Left renal pelvis (tissue), 4 donors: ENCODE results near the gene BRD3. TPM values are rescaled to one million over a fixed set of nuclear protein-coding genes. Genes with fewer than 3 reads are reported as not detected.

Source experiments
- DNase-seq, 4 donors: peaks; one replicate each; pipeline ENCODE4 v3.0.0-alpha.2; 2013; ENCODE audit warnings: low read depth in 4 of 4, low spot score in 3 of 4
- polyA plus RNA-seq, 4 donors: library from polyadenylated mRNA; unstranded; fragments of 120-200 nt; gene quantifications; one replicate each; pipeline ENCODE4 v1.2.1, GENCODE V29; 2013; ENCODE audit not compliant: insufficient read length in 4 of 4

BRD3 gene
- polyA plus RNA-seq, 4 donors = 42.1 to 52.4 (median 46.0) TPM

- no peak for DNase-seq
Measured at GRCh38 chr9:134040781-134041648, 26.8 kb downstream of the BRD3 start.

- DNase-seq = no peak
Measured at GRCh38 chr9:134040176-134040565, 27.7 kb downstream of the BRD3 start.

- DNase-seq = no peak
Measured at GRCh38 chr9:134039386-134040175, 28.2 kb downstream of the BRD3 start.

- DNase-seq = no peak
Measured at GRCh38 chr9:134037641-134038040, 30.2 kb downstream of the BRD3 start.

- no peak for DNase-seq
Measured at GRCh38 chr9:134036130-134036529, 31.7 kb downstream of the BRD3 start.

GRCh38 chr9:134035041-134036039 lies 32.5 kb downstream of the BRD3 start:
- no peak for DNase-seq

- DNase-seq = no peak
Measured at GRCh38 chr9:134034215-134035040, 33.4 kb downstream of the BRD3 start.

GRCh38 chr9:134033516-134034214 lies 34.2 kb downstream of the BRD3 start:
- no peak for DNase-seq

GRCh38 chr9:134032456-134033222 lies 35.2 kb downstream of the BRD3 start:
- DNase-seq = no peak

- DNase-seq = no peak
Measured at GRCh38 chr9:134031783-134032182, 36.0 kb downstream of the BRD3 start.

GRCh38 chr9:134030821-134031470 lies 36.9 kb downstream of the BRD3 start:
- no peak for DNase-seq

GRCh38 chr9:134029248-134030226 lies 38.3 kb downstream of the BRD3 start:
- DNase-seq = no peak

GRCh38 chr9:134028575-134029247 lies 39.1 kb downstream of the BRD3 start:
- DNase-seq = no peak

- DNase-seq = no peak
Measured at GRCh38 chr9:134028076-134028475, 39.8 kb downstream of the BRD3 start.

- DNase-seq = no peak
Measured at GRCh38 chr9:134027561-134027960, 40.3 kb downstream of the BRD3 start.

GRCh38 chr9:134026981-134027380 lies 40.8 kb downstream of the BRD3 start:
- no peak for DNase-seq
